ENCODE results near the gene SIGLEC14.

The SIGLEC14 gene

DNA sequence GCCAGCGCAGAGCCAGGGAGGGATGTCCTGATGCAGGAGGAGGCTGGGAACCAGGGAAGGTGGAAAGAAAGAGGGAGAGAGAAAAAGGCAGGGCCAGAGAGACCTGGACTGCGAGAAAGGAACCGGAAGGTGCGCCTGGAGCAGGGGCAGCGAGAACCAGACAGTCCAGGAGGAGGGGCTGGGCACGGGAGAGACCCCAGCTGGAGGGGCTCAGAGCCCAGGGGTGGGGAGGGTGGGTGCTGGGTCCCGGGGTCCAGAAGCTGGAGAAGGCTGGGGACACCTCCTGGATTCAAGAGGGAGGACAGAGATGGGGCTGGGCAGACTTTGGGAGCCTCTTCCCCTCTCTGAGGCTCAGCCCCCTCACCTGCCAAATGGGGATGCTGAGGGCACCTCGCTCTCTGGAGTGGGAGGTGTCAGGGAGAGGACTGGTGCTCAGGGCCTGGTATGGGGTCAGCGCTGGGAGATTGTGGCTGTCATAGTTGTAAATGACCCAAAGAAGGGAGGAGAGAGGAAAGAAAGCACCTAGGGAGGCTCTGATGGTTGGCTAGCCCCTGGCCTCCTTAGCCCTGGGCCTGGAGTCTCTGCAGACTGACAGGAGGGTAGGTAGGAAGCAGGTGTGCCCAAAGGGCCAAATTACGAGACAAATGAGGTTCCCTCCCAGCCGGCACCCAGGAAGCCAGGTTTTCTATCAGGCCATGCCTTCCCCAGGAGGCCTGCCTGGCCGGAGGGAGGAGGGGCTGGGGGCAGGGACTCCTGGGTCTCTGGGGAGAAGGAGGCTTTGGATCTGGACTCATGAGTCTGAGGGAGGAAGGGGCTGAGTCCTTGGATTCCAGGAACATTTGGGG, 45.2 kb upstream of the SIGLEC14 start:
- TF ChIP-seq, protein P1, sequence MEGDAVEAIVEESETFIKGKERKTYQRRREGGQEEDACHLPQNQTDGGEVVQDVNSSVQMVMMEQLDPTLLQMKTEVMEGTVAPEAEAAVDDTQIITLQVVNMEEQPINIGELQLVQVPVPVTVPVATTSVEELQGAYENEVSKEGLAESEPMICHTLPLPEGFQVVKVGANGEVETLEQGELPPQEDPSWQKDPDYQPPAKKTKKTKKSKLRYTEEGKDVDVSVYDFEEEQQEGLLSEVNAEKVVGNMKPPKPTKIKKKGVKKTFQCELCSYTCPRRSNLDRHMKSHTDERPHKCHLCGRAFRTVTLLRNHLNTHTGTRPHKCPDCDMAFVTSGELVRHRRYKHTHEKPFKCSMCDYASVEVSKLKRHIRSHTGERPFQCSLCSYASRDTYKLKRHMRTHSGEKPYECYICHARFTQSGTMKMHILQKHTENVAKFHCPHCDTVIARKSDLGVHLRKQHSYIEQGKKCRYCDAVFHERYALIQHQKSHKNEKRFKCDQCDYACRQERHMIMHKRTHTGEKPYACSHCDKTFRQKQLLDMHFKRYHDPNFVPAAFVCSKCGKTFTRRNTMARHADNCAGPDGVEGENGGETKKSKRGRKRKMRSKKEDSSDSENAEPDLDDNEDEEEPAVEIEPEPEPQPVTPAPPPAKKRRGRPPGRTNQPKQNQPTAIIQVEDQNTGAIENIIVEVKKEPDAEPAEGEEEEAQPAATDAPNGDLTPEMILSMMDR (IDR thresholded peaks at IDR 0.05; ENCODE audit: low read depth, low read length, missing control alignments), result no peak
- no peak overlapping the region for H3K4me3 ChIP-seq (ENCODE audit: low read depth, low read length)
- no peak for DNase-seq (ENCODE audit: low read depth)

DNA sequence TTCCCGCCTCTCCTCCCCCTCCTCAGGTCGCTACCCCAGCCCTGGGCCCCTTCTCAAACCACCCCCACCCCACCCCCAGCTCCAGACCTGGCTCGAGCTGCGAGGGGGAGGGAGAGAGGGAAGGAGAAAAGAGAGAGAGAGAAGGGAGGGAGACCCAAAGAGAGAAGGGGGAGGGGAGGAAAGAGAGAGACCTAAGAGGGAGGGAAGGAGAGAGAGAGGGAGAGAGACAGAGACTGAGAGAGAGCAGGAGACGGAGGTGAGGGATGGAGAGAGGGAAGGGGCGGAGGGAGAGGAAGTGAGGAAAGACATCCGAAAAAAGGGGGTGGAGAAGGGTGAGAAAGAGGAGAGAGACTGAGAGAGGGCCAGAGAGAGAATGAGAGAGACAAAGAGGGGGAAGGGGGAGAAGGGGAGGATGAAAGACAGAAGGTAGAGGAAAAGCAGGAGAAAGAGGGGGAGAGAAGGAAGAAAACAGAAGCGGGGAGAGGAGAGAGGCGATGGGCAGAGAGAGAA, 44.5 kb upstream of the SIGLEC14 start:
- H3K4me3 ChIP-seq (ENCODE audit: low read depth, low read length), result no peak overlapping the region
- TF ChIP-seq, protein P1 (IDR thresholded peaks at IDR 0.05; ENCODE audit: low read depth, low read length, missing control alignments), result no peak
- DNase-seq (ENCODE audit: low read depth), result no peak

DNA sequence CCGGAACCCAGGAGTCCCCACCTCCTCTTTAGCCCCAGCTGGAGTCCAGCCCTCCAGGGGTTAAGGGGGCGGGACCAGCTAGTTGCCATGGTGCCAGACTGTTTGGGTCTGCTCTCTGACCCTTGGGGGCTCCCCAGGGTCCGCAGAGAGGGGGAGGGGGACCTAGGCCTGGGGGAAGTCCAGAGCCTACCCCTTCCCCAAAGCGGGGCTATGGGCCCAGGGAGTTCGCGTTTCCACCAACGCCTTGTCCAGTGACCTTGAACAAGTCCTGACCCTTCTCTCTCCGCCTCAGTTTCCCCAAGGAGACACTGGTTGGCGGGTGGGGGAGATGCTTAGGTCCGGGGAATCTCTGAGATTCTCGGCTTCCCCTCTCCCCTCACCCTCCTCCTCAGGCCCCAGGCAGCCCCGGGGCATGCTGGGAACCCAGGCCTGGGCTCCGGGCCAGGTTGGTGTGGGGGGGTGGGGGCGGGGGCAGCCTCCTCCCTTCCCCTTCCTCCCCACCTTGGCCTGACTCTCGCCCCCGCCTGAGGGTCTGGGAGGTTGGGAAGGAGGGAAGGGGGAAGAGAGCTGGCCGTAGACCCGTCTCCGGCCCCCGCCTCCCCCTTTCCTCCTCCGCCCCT, 43.9 kb upstream of the SIGLEC14 start:
- no peak overlapping the region for H3K4me3 ChIP-seq (ENCODE audit: low read depth, low read length)
- DNase-seq (ENCODE audit: low read depth), result no peak
- TF ChIP-seq, protein P1 (IDR thresholded peaks at IDR 0.05; ENCODE audit: low read depth, low read length, missing control alignments), result no peak

GRCh38 chr19:51689751-51690453, 43.3 kb upstream of the SIGLEC14 start:
- no peak for DNase-seq (ENCODE audit: low read depth)
- TF ChIP-seq, protein P1 (IDR thresholded peaks at IDR 0.05; ENCODE audit: low read depth, low read length, missing control alignments), result no peak
- no peak overlapping the region for H3K4me3 ChIP-seq (ENCODE audit: low read depth, low read length)

GRCh38 chr19:51688671-51689571, 42.3 kb upstream of the SIGLEC14 start:
- no peak overlapping the region for H3K4me3 ChIP-seq (ENCODE audit: low read depth, low read length)
- no peak for DNase-seq (ENCODE audit: low read depth)
- TF ChIP-seq, protein P1 (IDR thresholded peaks at IDR 0.05; ENCODE audit: low read depth, low read length, missing control alignments), result no peak

Data from GM12864 (cell line).